LoVo (cell line): ENCODE measurements around the gene TIMMDC1.
"Not testable (repeated sequence)": the region's sequence is repeated elsewhere in the genome, so short reads cannot be mapped to it uniquely, and the experiment has no call there.

Source experiments
- DNase-seq: peaks from one replicate; pipeline ENCODE4 v3.0.0-alpha.2; 2016; ENCODE audit warnings: low spot score

The TIMMDC1 gene

DNA sequence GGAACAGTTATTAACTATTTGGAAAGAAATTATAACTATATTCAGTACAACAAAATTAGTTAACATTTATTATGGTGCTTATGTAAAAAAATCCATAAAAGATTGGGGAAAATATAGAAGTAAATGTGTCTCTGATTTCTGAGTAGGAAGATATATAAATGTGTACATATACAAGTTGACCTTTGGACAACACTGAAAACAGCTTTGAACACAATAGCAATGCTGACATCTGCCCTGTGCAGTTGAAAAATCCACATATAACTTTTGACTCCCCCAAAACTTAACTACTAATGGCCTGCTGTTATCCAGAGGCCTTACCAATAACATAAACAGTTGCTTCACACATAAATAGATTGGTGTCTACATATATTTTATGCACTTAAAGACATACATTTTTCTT lies 12.3 kb downstream of the TIMMDC1 start:
- DNase-seq = no peak

DNA sequence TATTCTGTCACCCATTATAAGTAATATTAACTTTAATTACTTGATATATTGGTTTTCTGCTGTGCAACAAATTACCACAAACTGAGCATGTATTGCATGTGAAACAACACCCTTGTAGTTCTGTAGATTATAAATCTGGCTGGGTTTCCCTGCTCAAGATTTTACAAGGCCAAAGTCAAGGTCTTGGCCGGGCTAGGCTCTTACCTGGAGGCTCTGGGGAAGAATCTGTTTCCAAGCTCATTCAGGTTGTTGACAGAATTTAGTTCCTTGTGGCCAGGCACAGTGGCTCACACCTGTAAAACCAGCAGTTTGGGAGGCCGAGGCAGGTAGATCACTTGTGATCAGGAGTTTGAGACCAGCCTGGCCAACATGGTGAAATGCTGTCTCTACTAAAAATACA lies 16.3 kb downstream of the TIMMDC1 start:
- DNase-seq = no peak

DNA sequence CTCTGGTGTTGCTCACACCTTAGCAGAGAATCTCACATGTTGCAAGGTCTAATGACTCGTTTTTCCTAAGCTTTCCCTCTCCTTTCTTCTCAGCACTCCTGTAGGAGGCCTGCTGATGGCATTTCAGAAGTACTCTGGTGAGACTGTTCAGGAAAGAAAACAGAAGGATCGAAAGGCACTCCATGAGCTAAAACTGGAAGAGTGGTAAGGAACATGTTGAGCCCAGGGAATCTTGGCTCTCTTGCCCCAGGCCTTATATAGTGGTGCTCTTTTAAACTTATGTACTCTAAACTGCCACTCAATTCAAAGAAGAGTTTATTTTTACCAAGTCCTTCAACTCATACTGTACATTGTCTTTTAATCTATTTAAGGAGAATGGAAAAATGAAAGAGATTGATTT lies 18.8 kb downstream of the TIMMDC1 start:
- no peak for DNase-seq

DNA sequence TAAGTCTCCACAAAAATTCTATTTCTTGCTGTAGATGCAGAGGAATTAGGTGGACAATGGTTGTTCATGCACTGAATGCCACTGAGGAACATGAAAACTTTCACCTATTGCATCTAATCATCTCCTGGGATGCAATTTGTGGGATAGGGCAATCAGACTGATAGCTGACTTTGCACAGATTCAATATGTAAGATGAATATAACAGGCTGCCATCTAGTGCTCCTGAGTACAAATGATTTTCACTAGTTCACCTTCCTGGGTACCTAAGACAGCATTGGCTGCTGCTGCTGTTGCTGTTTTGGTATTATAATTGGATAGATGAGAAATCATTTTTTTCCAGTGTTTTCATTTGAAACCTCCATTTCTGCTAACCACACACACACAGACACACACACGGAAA lies 19.7 kb downstream of the TIMMDC1 start:
- DNase-seq = no peak

DNA sequence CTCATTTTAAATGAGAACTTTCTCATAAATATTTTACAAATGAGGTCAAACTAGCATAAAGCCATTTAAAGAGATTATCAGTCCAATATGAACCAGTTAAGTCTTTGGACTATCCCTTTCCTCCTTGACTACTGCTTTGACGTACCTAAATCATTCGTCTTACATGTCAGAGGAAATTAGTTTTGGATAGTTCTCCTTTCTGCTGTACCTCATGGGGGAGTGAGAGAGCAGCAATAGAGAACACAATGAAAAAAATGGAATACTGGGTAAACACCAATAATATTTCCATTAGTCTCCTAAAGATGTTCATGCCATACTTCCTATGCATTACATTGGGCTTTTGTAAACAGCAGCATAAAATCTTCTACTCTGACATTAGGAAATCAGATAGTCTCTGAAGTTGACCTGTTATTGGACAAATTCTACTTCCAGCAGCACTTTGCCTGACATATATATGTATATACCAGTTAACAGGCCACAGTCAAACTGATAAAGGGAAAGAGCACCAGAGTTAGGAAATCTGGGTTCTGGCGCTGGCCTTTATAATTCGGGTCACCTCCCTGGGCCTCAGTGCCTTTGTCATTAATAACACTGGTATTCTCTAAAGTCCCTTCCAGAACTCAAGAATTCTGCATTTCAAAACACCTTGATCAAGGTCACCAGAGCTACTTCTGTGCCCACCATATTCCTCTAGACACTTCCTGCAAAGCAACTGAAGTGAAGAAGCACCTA lies 26.8 kb downstream of the TIMMDC1 start:
- DNase-seq = no peak

DNA sequence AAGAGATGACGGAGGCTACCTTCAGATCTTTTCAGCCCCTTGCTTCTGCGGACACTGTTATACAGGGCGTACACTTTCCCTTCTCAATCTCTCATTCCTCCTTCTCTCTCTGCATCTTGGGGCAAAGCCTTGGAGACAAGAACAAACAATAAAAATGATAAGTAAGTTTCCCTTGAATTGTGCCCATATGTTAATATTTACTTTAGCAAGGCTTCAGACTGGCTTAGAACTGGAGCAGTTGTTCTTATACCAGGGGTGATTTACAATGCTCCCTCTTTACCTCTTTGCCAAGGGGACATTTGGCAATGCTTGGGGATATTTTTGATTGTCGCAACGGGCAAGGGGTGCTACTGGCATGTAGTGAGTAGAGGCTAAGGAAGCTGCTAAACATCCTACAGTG lies 29.4 kb downstream of the TIMMDC1 start:
- DNase-seq = no peak

DNA sequence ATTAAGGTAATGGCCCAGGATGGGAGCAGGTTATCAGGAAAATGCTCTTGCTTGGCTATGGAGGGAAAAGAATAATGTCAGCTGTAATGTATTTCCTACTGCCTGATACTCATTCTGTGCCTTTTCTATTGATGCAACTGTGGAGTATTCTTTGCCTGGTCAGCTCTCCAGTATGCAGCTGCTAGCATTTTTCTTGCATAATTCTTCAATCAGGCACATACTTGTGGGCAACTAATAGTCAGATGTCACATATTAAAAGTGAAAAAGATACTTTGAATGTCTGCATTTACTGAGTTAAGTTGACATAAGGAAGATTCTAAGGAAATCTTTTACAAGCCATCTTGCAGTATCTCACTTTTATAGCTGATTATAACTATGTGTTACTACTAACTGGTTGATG lies 31.5 kb downstream of the TIMMDC1 start:
- no peak for DNase-seq

DNA sequence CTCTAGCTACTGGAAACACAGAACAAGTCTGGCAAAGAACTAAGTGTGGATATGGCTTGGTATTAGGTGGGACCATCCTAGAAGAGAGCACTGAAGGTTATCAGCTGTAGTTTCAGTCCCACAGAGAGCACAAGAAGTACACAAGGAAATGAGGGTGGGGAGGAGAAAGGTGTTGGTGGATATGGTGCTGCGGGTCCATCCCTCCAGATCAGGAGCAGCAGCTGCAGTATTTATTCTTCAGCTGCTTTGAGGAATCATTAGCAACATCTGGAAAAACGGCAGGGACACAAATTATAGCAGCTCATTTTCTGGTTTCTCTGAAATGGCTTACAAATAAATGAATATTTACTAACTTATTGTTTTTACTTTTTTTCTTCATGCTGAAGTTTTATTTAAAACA lies 32.1 kb downstream of the TIMMDC1 start:
- DNase-seq = no peak

DNA sequence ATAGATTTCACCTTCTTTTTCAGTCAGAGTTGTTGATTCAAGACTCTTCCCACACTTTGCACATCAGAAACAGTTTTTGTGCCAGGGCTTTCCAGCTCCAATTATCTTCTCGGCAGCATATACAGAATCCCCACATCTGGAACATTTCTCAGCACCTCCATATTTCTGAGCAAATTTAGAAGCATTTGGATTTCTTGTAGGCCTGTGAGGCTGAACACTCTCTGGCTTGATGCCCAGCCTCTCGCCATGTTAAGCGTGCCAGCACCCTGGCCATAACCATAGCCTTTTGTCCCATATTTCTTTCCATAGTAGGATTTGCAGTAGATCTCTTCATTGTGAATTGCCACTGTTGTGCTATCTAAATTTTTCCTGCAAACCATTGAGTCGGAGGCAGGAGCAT lies 32.8 kb downstream of the TIMMDC1 start:
- no peak for DNase-seq

DNA sequence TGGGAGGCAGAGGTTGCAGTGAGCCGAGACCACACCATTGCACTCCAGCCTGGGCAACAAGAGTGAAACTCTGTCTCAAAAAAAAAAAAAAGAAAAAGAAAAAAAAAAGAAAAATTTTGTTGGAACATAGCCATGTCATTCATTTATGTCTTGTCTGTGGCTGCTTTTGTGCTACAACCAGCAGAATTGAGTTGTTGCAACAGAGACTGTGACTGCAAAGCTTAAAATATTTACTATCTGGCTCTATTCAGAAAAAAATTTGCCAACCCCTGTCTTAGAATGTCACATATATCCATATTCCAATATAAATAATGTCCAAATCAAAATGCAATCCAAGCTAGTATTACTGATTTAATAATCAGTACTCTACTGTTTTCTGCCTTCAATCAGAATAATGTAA lies 35.9 kb downstream of the TIMMDC1 start:
- DNase-seq = no peak

DNA sequence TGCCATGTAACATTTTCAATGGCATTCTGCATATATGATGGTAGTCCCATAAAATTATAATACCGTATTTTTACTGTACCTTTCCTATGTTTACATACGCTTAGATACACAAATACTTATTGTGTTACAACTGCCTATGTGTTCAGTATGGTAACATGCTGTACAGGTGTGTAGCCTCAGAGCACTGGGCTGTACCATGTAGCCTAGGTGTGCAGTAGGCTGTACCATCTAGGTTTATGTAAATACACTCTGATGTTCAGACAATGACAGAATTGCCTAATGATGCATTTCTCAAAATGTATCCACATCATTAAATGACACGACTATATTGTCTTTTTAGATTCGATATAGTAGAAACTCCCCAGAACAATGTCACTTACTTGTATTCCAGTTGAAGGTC lies 38.4 kb downstream of the TIMMDC1 start:
- DNase-seq = no peak

DNA sequence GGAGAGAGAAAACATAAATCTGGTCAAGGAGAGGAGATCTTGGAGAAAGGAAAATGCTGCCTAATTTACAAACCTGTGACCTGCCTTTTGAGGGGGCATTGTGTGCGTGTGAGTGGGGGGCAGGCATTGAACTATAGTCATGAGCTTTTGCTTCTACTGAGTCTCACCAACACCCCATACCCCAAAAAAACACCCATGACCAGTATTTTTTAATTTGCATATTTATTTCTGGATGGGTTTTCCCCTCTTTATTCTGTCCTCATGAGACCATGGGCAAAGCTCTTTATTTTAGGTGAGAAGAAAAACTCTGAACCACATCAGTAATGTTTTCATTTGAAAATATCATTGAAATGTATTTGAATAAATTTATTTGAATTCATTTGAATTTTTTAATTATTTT lies 40.4 kb downstream of the TIMMDC1 start:
- DNase-seq = no peak

DNA sequence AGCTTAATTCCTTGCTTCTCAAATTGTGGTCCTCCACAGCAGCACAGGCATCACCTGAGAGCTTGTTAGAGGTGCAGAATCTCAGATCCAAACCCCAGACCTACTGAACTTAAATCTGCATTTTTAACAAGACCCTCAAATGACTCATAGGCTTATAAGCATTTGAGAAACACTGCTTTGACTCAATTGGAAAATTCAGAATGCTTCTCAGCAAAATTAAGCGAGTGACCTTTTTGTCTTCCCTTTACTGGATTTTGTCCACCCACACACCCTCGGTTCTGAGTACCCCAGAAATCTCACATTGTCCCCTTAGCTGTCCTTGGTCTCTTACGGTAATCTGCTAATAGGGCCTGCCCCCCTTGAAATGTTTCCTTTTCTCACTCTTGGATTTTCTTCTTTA lies 43.2 kb downstream of the TIMMDC1 start:
- DNase-seq = no peak

DNA sequence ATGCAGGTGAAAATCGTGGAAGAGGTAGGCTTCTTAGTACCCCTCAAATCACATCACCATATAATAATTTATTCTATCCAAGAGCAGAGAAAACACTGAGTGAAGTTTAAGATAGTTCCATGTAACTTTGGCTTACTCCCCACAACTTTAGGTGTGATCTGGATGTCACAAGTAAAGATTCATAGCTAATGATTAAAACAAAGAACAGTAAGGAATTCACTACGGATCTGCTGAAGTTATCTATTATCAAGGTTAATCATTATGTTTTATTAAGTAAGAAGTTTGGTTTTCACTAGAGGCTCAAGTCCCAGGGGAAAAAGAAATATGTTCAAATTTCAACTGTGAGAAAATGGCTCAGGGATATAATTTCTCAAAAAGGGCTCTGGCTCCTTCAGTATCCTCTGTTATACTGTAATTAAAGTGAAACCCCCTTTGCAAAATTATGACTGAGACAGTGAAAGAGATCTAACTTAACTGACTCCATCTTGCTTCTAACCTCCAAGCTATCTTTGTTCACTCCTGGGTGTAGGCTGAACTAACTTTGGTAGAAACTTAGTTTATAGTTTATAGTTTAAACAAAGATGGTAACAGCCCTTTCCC lies 43.9 kb downstream of the TIMMDC1 start:
- no peak for DNase-seq

DNA sequence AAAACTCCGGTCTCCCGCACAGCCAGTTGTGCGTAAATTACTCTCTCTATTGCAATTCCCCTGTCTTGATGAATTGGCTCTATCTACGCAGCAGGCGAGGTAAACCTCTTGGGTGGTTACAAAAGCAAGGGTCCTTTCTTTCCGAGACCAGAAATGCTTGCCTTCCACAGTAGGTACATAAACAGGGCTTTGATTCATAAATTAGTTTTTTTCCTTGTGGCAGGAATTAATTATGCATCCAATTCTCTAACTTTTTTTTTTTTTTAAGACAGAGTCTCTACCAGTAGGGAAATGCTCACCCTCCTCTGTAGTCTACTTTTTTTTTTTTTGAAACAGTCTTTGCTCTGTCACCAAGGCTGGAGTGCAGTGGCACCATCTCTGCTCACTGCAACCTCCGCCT lies 44.8 kb downstream of the TIMMDC1 start:
- DNase-seq = no peak

DNA sequence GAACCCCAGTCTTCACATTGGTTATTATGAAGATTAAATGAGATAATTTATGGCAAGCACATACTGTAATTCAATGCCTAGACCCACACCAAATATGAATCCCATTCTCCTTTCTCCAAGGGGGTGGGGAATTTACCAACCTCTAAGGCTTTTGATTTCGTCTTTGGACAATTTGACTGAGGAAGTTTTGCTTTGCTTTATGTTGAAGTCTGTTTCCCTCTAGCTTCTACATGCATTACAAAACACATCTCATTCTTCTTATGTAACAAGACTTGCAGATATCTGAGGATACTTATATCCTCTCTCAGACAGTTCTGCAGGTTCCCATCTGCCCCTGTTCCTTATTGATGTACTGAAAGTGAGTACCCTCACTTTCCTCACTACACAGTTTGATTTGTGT lies 48.9 kb downstream of the TIMMDC1 start:
- no peak for DNase-seq

DNA sequence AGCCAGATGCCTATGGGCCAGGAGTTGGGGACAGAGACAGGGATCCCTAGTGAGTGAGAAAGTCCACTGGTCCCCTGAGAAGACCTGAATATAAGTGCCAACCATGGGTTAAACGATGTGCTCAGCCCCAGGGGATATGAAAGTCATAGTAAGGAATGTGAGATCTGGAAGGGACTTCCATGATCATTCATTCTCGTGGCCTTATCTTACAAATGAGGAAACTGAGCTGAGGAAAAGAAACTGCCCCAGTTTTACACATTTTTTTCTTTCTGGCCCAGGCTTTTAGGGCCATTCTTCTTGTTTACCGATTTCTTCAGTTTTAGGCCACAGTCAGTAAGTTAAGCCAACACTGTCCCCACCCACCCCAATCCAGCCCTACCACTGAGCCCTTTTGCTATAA lies 50.0 kb downstream of the TIMMDC1 start:
- no peak for DNase-seq

DNA sequence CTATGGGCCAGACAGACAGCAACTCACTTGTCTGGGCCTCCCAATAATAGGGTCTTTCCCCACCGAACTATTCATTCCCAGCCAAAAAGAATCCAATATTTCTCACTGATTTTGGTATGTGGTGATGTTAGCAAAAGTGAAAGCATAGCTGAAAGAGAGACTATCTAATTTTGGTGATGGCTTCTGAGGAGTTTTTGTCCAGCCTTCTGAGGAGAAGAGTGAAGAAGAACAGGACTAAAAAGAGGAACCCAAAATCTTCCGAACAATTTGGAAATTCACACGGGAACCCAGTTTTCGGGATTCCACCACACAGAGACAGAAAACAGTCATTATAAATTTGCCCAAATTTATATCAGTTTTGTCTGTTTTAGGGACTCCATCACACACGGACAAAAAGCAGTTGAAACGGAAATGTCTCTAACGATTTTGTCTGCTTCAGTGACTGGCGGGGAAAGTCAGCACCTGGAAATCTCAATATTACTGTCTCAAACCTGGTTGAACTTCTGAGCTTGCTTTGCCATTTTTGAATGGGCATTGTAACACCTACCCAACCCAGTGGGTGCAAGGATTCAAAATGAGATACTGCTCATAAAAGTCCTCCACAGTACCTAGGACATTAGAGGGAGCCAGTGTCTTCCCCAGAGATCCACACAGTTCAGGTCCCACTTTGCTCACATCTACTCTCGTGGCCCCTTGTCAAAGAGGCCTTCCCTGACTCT lies 52.0 kb downstream of the TIMMDC1 start:
- DNase-seq = no peak

DNA sequence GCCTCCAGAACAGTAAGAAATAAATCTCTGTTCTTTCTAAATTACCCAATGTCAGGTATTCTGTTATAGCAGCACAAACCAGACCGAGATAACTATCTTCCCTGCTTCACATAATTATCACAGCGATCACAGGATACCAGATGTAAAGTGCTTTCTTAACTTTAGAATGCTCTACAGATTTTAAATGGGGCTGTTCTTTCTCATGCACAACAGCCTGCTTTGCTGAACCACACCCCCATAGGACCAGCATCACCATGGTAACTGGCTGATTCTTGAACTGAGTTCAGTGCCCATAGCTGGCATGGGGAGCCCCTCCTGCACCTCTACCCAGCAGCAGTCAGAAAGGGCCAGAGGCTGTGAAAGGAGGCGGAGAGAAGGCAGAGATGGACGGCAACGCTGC lies 53.3 kb downstream of the TIMMDC1 start:
- DNase-seq = no peak

DNA sequence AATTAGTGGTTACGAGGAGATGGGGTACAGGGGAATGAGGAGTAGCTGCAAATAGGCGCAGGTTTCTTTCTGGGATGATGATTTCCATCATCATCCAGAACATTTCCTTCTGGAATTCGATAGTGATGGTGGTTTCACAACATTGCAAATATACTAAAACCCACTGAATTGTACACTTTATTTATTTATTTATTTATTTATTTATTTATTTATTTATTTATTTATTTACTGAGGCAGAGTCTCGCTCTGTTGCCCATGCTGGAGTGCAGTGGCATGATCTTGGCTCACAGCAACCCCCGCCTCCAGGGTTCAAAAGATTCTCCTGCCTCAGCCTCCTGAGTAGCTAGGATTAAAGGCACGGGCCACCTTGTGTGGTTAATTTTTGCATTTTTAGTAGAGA lies 54.6 kb downstream of the TIMMDC1 start:
- not testable (repeated sequence) for DNase-seq

DNA sequence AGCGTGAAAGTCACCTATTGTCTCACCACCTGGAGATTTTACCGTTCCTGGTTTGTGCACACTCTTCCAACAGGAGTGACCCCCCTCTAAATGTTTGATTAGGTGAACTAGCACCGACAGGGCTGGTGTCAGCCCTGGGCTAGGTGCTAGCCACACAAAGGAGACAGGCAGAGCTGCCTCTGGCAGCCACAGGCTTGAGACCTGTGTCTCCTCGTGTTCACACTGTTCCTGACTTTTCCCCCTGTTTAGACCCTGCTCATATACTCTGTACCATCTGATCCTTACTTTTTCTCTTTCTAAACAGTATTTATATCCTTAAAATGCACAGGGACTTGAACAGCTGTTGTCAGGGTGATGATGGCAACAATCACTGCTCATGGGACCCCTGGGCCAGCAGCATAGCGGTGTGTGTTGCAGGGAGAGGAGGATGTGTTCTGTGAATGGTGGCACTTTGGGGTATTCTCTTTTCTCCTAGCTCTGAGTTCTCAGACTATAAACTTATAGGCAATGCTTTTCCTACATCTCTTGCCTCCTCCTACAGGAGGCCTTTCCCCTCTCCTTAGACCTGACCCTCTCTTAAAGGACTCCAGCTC lies 55.6 kb downstream of the TIMMDC1 start:
- no peak for DNase-seq

DNA sequence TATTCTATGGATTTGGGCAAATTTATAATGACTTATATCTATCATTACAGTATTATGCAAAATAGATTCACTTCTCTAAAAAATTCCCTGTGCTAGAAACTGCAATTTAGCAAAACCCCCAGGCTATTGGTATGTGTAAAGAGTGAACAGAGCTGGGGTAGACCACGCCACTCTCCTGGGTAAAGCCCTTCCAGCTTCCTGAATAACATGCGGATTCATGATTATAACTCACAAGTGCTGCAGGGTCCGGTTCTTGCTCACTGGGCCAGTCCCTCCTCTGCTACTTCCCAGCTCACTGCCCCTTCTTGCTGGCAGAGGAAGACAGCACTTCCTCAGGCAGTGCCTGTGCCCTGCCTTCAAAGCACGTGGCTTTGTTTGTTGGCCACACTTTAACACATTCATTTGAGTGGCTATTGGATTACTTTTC lies 57.0 kb downstream of the TIMMDC1 start:
- DNase-seq = no peak

DNA sequence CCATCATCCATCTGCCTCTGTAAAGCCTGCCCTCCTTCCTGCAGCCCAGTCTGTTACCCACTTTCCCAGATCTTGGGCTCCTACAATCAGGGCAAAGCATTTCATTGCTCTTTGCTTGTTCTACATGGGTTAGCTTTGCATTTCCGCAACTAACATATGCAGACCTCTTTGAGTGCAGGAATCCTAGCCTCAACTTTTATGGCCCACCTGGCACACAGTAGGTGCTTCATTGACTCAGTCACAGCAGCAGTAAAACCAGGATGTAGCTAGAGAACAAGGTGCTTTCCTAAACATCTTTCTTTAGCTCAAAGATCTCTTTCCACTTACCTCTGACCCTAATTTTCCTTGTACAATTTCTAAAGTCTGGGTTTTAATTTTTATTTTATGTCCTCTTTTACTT lies 57.6 kb downstream of the TIMMDC1 start:
- no peak for DNase-seq
